HG03571 (cell line): Measurements from ENCODE around the gene RAMACL.

Source experiments
- ATAC-seq: cut with Tn5 transposase; IDR thresholded peaks from one replicate; pipeline ENCODE4 v1.9.1; 2021; ENCODE audit not compliant: unreplicated experiment

The RAMACL gene

GRCh38 chr6:166618866-166619761 lies 32.6 kb upstream of the RAMACL start:
- no peak for ATAC-seq

GRCh38 chr6:166618251-166618650 lies 31.8 kb upstream of the RAMACL start:
- ATAC-seq: no peak

GRCh38 chr6:166617359-166617758 lies 30.9 kb upstream of the RAMACL start:
- no peak for ATAC-seq

- ATAC-seq: no peak
These were observed 30.1 kb upstream of the RAMACL start for GRCh38 chr6:166616261-166617238.

- ATAC-seq: no peak
These were observed 28.7 kb upstream of the RAMACL start for GRCh38 chr6:166615059-166615770.

GRCh38 chr6:166614589-166614988 lies 28.1 kb upstream of the RAMACL start:
- no peak for ATAC-seq

- no peak for ATAC-seq
These were observed 27.7 kb upstream of the RAMACL start for GRCh38 chr6:166614171-166614583.

GRCh38 chr6:166613027-166613426 lies 26.5 kb upstream of the RAMACL start:
- no peak for ATAC-seq

- ATAC-seq: no peak
These were observed 26.0 kb upstream of the RAMACL start for GRCh38 chr6:166612471-166612881.

- no peak for ATAC-seq
These were observed 25.2 kb upstream of the RAMACL start for GRCh38 chr6:166611631-166612030.

GRCh38 chr6:166610069-166610468 lies 23.6 kb upstream of the RAMACL start:
- no peak for ATAC-seq

- ATAC-seq: no peak
These were observed 22.3 kb upstream of the RAMACL start for GRCh38 chr6:166608774-166609173.

GRCh38 chr6:166605752-166606151 lies 19.3 kb upstream of the RAMACL start:
- no peak for ATAC-seq

- no peak for ATAC-seq
These were observed 18.4 kb upstream of the RAMACL start for GRCh38 chr6:166604911-166605310.

GRCh38 chr6:166604328-166604727 lies 17.9 kb upstream of the RAMACL start:
- ATAC-seq: no peak

- ATAC-seq: no peak
These were observed 16.7 kb upstream of the RAMACL start for GRCh38 chr6:166603043-166603690.

GRCh38 chr6:166601956-166602355 lies 15.5 kb upstream of the RAMACL start:
- ATAC-seq: no peak

- no peak for ATAC-seq
These were observed 14.5 kb upstream of the RAMACL start for GRCh38 chr6:166600931-166601330.

GRCh38 chr6:166599205-166599604 lies 12.7 kb upstream of the RAMACL start:
- ATAC-seq: no peak

- ATAC-seq: no peak
These were observed 12.1 kb upstream of the RAMACL start for GRCh38 chr6:166598441-166599138.
